CD4-positive, alpha-beta T cell treated with Interleukin-12 subunit alpha and Interleukin-12 subunit beta, for 1 hour (primary cell): ENCODE data around the gene CEP104.
A peak's percentile ranks its signal among the peaks of the same experiment; 100 is the strongest.

Source experiments
- DNase-seq: peaks from one replicate; pipeline ENCODE4 v3.0.0-alpha.2; 2020

The CEP104 gene

GRCh38 chr1:3893190-3893589 lies 36.2 kb upstream of the CEP104 start:
- DNase-seq, result no peak

- DNase-seq, result no peak
These were observed 35.7 kb upstream of the CEP104 start for GRCh38 chr1:3892748-3893147.

GRCh38 chr1:3891329-3891865 lies 34.4 kb upstream of the CEP104 start:
- DNase-seq, result no peak

- peak; percentile 60 for DNase-seq
These were observed 33.6 kb upstream of the CEP104 start for GRCh38 chr1:3890389-3891328.

- DNase-seq, result peak; percentile 42
These were observed 32.9 kb upstream of the CEP104 start for GRCh38 chr1:3889936-3890335.

- DNase-seq, result no peak
These were observed 31.3 kb upstream of the CEP104 start for GRCh38 chr1:3888301-3888700.

- DNase-seq, result no peak
These were observed 29.7 kb upstream of the CEP104 start for GRCh38 chr1:3886691-3887090.

GRCh38 chr1:3886106-3886670 lies 29.2 kb upstream of the CEP104 start:
- no peak for DNase-seq

GRCh38 chr1:3885611-3886010 lies 28.6 kb upstream of the CEP104 start:
- DNase-seq, result no peak

GRCh38 chr1:3884966-3885365 lies 28.0 kb upstream of the CEP104 start:
- DNase-seq, result no peak

- DNase-seq, result peak; percentile 47
These were observed 26.3 kb upstream of the CEP104 start for GRCh38 chr1:3883194-3883925.

- no peak for DNase-seq
These were observed 24.1 kb upstream of the CEP104 start for GRCh38 chr1:3881193-3881480.

GRCh38 chr1:3880429-3881192 lies 23.6 kb upstream of the CEP104 start:
- DNase-seq, result no peak

- DNase-seq, result no peak
These were observed 22.9 kb upstream of the CEP104 start for GRCh38 chr1:3879787-3880428.

- no peak for DNase-seq
These were observed 22.1 kb upstream of the CEP104 start for GRCh38 chr1:3879099-3879498.

GRCh38 chr1:3876716-3877115 lies 19.7 kb upstream of the CEP104 start:
- no peak for DNase-seq

- DNase-seq, result no peak
These were observed 17.7 kb upstream of the CEP104 start for GRCh38 chr1:3874736-3875135.

GRCh38 chr1:3872546-3872945 lies 15.5 kb upstream of the CEP104 start:
- no peak for DNase-seq

GRCh38 chr1:3871451-3871805 lies 14.4 kb upstream of the CEP104 start:
- DNase-seq, result no peak

GRCh38 chr1:3869751-3870301 lies 12.8 kb upstream of the CEP104 start:
- no peak for DNase-seq

GRCh38 chr1:3868464-3869006 lies 11.5 kb upstream of the CEP104 start:
- no peak for DNase-seq

- no peak for DNase-seq
These were observed 8.7 kb upstream of the CEP104 start for GRCh38 chr1:3865606-3866160.
